GM15510 (cell line): ENCODE data around the gene CACNA2D3.

Experiments
- POLR2A ChIP-seq: IDR thresholded peaks from 3 replicates; pipeline ENCODE4 v1.6.1; 2011; ENCODE audit warnings: borderline replicate concordance; ENCODE audit not compliant: insufficient read length; ENCODE audit errors: extremely low read depth

Gene CACNA2D3

GRCh38 chr3:54866251-54866650, 743.9 kb downstream of the CACNA2D3 start:
- TF ChIP-seq POLR2A = no peak

DNA sequence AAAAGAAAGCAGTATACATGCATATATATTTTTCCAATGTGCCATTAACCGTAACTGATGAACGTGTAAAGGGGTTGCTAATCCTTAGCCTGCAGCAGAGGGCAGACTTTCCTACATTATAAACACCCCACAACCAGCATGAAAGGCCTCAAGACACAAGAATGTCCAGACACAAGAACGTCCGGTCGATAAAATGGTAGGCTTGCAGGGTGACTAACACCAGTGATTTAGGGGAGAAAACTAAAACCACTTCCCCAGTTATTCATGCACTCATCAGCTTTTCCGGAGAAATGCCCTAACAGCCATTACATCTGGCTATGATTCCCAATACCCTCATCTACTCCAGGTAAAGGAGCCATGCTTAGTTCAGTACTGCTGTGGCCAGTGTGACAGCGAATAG, 748.1 kb downstream of the CACNA2D3 start:
- TF ChIP-seq POLR2A = no peak

GRCh38 chr3:54871867-54872266, 749.5 kb downstream of the CACNA2D3 start:
- no peak for TF ChIP-seq POLR2A

DNA sequence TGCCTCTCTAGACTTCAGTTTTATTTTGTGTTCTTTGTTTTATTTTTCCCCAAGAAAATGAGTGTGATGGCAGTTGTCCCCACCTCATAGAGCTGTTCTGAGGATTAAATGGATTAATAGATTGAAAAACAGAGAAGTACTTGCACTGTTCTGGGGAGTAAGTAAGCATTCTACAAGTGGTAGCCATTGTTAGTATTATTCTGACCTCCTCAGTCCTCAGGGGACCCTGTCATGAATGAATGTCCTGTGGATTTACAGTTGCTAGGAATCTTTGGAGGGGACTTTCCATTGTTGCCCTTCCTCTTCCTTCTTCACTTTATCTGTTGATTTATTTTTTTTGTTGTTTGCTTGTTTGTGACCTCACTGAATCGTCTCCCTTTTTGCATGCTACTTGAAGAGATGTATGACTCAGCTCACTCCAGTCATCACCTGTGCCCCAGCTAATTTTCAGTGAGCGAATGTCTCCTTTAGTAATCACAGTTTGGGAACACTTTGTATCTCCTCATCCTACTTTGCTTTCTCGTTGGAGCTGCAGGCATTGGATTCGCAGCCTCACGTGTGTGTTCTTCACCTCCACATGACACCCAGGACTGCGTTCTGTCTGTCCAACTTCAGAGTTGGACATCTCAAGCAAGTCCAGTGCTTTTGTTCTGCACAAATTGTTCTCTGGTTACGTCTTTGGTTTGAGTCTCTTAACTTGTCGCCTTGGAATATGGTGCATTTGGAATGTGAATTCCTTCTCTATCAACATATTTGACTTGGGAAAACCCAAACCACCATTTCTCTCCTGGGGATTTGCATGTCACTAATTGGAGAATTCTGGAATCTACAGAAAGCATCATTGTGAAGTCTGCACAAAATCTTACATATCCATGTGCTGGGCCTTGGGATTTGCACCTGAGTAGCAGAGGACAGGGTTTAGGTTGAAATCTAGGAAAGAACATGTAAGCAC, 751.0 kb downstream of the CACNA2D3 start:
- TF ChIP-seq POLR2A = no peak

DNA sequence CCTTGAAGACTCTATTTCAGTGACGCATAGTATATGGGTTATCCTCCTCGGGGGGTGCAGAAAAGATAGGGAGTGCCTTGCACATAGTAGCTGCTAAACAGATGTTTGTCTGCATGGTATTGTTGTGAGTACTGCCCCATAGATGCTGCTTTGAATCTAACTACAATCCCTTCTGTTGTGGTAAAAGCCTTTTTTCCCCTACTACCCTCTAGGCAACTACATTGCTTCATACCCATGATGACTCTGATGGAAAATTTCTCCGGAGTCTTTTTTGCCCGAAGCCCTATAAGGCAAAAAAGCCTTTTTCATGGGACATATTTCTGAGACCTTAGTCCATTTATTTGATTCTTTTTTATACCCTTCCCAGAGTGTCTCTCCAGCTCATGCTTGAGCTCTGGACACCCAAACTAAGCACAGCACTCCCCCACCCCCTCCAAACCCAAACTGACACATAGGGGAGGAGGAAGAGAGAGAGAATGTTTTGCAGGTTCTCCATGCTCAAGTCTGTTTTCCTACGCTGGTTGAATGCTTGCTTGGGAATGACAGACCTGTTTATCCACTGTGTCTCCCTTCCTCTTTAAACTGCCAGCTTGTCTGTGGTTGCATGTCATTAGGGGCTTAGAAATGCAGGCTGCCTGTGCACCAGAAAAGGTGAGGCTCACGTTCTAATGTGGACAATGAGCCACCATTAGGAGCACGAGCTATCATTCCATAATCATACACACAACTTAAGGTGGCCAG, 752.6 kb downstream of the CACNA2D3 start:
- TF ChIP-seq POLR2A = no peak

DNA sequence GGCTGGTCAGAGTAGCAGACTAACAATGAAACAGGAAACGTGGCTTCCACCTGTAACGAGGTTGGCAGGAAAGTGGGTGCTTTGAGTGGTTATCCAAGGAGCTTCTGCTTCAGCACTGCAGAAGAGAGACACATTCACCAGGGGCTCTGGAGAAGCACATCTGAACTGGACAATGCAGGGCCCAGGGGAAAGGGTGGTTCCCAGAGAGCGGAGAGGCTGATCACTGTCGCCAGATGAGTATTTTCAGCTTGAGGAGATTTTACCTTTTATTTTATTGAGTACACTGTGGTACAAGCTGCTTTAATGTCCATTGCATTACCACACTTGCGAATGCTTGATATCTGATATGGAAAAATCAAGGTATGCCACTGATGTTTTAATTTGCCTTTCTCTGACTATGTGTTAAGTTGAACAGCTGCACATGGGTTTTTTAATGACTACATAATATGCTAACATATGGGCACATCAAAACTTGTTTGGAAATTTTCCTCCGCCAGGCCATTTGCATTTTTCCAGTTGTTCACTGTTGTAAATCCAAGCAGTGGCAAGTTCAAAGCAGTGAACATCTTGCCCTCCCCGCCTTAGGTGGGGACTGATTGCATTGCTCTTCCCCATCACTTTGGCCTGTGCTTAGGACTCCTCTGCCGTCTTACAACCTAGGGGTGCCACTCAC, 753.4 kb downstream of the CACNA2D3 start:
- no peak for TF ChIP-seq POLR2A

DNA sequence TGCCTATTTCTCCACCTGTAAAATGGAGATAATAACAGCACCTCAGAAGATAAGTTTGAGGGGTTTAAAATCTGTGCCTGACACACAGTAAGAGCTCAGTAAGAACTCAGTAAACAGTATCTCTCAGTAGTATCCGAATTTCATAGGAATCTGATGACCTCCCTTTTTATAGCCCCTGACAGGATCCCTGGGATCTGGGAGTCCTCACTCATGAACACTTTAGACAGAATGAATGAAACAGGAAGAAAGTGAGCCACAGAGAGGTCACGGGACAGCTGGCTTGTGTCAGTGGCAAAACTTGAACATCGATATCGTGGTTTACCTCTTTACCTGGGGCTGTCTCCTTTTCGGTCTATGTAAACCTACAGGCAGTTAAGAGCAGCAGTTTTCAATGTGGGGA, 754.3 kb downstream of the CACNA2D3 start:
- no peak for TF ChIP-seq POLR2A

GRCh38 chr3:54877730-54878129, 755.4 kb downstream of the CACNA2D3 start:
- no peak for TF ChIP-seq POLR2A

DNA sequence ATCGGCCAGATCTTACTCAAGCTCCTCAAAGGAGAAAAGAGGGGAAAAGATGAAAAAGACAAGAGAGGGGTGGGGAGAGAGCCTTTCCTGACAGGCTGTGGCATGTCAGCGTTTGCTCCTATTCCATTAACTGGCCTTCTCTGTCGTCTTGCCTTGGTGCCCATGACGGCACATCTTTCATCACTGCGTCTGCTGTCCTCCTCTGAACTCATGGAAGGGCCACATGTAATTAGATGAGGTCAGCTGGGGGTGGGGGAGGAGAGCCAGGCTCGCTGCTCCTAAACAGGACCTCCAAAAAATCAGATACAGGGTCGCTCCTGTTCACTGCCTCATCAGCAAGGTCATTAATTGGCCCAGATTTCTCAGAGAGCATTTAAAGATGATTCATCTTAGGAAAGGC, 755.8 kb downstream of the CACNA2D3 start:
- no peak for TF ChIP-seq POLR2A

DNA sequence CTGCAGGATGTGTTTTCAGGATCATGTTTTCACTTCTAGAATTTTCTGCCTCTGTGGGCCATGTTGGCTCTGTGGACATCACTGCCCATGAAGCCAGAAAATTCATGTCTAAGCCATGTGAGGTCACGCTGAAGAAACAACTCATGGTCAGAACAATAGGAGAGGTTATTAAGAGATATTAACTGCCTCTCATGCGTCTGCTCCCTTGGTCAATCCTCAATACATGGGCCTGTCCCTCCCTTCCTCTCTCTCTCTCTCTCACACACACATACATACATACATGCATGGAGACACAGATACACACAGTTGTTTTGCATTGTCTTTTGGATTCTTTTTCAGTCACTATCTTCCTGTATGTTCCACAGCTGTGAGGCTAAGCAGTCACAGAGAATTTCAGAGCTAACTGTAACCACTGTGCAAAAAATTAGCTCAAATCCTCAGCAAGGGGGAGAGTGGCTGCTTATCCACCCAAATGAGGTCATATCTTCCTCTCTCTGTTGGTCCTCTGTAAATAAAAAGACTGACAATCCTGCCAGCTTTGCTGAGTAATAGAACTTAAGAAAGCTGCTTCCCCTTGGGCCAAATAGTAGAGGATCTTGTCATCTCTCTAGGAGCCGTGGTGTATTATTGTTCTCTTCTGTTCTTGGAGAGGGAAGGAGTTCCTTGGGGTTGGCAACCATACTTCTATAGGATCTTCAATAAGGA, 759.9 kb downstream of the CACNA2D3 start:
- no peak for TF ChIP-seq POLR2A

DNA sequence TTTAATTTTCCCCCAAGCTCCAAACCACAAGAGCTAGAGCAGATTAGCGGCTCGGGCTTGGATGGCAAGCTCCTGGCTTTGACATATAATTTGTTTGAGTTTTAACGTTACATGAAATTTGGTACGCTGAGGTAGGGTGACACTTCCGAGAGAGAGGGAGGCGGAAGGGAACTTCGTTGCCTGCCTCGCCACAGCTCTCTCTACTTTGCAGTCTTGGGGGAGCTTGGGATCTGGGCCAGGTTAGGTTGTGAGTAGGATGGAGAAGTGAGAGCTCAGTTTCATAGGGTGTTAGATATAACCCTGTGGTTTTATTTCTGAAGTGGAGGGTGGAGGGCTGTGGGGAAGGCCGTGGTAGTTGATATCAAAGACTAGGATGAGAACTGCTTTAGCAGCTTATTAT, 765.8 kb downstream of the CACNA2D3 start:
- no peak for TF ChIP-seq POLR2A

DNA sequence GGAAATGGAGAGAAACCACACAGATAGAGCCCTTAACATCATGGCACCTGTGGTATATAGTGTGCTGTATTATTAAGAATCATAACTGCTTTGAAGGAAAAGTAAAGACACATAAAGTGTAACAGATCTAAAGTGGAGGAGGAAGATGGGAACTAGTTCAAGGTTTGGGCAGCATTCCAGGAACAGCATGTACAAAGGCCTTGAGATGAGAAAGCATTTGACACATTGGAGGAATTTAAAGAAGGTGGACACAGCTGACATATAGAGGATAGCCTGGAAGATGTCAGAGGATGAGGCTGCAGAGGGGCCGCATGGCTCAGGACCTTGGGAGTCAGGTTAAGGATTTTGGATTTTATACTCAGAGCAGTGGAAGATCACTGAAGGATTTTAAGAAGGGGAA, 766.5 kb downstream of the CACNA2D3 start:
- TF ChIP-seq POLR2A = no peak

DNA sequence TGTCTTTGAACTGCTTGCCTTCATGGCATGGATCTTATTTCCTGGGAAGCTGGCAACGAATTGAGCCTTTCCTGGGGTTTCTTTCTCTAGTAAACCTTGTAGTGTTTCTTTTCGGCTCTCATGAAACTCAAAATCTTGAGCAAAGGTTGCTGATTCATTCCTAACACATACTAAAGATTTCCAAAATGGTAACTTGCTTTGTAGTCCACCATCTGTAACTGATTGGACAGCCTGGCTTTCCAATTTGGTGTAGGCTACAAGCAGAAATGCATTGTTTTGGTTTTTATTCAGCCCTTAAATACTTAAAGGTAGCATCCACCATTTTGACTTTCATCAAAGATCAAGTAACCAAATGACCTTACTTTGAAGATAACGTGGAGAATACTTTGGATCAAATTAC, 767.4 kb downstream of the CACNA2D3 start:
- TF ChIP-seq POLR2A = no peak

DNA sequence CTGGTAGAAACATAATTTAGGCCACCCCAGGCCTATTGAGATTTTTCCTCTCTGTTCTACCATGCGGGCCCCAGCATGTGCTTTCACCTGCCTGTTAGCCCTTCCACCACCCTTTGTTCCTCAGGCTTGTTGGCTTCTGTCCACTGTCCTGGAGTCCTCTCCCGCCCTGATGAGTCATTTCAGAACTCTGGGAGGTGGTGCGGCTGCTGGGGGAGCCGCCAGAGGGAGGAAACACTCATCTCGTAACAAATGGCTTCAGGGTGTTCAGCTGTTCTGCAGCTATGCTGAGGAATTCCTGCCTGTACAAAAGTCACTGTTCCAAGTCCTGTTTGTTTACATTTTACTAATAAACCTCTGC, 769.2 kb downstream of the CACNA2D3 start:
- TF ChIP-seq POLR2A = no peak

GRCh38 chr3:54892168-54892567, 769.8 kb downstream of the CACNA2D3 start:
- no peak for TF ChIP-seq POLR2A
